HG02759 (cell line): Measurements from ENCODE around the gene THSD4.
"Not testable (repeated sequence)": the region's sequence is repeated elsewhere in the genome, so short reads cannot be mapped to it uniquely, and the experiment has no call there.

ENCODE experiments used
- ATAC-seq: cut with Tn5 transposase; IDR thresholded peaks from one replicate; pipeline ENCODE4 v1.9.1; 2021; ENCODE audit warnings: mild to moderate bottlenecking, moderate library complexity; ENCODE audit not compliant: unreplicated experiment

THSD4 gene

DNA sequence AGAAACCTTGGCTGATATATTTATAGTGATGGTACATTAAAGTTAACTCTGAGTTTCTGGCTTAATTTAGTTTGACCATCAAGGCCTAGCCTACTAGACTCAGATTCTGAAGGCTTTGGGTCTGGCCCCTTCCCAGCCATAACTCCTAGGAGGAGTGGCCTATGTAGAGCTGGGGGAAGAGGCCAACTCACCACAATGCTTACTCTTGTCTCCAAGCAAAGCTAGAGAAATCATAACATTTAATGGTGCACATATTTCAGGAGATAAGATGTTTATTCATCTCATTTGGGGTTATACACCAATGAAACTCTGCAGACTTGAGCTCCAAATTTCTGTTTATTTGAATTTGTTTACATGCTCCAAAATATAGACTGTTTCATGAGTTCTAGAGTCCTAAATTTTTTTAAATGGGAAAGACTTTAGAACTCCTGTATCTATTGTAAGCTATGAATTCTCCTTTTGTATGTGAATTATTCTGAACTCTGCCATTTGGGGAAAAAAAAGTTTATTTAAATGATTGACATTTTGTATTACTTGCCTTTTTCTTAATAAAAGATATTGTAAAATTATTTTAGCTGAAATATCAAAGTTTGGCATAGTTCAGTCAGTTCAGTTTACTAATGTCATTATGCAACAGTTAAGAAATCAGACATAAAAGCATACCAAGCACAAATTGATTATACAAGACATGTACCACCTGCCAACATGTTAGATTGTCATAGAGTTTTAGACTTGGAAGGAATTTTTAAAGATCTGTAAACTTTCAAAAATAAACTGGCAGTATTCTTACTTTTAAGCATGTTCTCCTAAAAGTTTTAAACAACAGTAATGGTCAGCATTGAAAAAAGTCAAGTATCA, 551.7 kb downstream of the THSD4 start:
- no peak for ATAC-seq

DNA sequence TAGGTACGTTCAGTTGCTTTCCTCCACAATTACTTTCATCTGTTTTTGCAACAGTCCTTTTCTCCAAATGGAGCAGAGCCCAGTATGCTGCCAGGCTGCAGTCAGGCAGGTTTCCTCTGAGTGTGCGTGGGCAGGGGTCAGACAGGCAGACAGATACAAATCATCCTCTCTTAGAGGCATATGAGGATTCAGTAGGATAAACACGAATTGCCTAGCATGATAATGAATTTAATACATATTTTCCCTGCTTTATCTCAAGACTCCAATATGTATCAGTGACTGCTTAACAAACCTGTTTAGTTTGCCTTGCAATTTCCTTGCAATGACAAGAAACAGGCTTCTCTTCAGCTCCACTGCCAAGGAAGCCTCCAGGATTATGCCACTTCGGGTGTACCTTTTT, 554.4 kb downstream of the THSD4 start:
- ATAC-seq: no peak

GRCh38 chr15:71670222-71670621, 555.0 kb downstream of the THSD4 start:
- ATAC-seq: not testable (repeated sequence)

DNA sequence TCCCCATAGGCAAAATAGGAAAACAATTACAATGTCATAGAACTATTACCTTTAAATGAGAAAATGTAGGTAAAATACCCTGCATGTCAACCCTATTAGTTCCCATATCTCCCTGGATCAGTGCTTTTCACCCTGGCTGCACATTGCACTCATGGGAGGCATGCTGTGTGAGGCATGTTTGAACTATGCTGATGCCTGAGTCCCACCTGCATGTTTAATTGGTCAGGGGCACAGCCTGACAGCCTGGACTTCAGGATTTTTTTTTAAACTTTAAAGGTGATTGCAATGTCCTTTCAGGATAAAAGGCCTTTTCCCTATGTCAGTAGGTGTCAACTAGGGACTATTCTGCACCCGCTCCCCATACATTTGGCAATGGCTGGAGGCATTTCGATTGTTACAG, 559.1 kb downstream of the THSD4 start:
- ATAC-seq: no peak

- ATAC-seq: no peak
These were observed 562.1 kb downstream of the THSD4 start for GRCh38 chr15:71677352-71677751.

DNA sequence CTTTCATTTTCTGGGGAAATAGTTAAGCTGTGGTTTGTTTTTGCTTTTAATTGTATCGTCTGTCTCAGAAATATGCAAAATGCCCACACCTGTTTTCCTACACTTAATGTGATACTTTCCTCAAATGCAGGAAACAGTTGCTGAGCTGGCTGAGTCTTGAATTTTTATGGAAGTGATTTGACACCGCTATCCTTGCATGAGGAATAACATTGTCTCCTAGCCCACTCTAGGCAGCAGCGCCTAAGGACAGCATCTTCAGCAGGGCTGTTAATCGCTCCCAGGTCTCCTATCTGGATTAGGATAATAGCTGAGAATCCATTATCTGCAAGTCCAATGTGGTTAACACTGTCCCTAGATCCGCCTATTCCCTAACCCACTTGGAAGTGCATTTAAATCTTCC, 562.5 kb downstream of the THSD4 start:
- no peak for ATAC-seq

DNA sequence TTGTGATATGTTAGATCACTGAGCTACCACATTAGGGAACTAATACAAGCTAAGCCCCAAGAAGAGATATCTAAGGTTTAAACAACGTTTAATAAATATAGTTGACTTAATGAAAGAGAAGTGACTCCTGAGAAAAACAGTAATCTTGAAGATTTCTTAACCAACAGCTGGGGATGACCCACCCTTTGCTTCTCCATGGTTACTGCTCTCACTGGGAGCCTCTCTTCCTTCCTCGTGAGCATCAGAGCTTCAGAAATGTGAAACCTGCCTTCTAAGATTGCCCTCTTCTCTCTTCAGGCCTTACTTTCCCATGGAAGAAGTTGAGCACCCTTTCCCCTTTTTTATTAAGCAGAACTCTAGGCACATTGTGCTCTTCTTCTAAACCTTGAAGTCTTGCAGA, 562.9 kb downstream of the THSD4 start:
- no peak for ATAC-seq

DNA sequence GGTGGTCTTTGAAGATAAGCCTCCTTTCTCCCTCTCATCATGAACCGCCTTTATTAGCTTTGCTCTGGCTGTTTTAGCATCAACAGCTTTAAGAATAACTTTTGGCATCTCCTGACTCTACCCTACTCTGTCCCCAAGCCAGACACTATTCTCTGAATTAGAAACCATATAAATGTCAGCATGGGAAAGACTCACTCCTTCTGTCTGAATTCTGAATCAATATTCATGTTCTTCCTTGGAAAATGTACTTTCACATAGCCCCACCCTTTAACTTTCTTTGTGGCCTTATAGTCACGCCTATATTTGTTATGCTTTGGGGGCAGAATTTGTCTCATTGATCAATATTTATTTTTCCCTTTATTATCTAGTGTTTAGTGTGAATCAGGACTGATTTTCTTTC, 563.3 kb downstream of the THSD4 start:
- no peak for ATAC-seq

DNA sequence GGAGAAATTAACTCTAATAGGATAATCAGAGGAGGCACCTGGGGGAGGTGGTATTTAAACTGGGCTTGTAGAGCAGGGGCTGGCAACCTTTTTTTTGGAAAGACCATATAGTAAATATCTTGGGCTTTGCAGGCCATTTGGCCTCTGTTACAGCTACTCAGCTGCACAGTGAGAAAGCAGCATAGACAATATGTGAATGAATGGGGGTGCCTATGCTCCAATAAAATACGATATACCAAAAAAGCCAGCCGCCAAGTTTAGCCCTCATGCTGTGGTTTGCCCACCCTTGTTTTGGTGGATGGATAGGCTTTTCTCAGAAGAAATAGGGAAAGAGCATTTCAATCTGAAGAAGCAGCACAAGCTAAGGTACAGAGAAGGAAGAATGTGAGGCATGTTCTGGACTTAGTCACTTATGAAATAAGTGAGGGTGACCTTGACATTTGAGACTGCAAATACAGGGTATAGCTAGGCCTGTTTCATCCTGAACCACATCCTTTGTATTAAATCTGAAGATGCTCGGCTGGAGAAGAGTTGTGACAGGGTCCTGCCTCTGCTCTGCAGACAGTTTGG, 564.0 kb downstream of the THSD4 start:
- ATAC-seq: no peak

DNA sequence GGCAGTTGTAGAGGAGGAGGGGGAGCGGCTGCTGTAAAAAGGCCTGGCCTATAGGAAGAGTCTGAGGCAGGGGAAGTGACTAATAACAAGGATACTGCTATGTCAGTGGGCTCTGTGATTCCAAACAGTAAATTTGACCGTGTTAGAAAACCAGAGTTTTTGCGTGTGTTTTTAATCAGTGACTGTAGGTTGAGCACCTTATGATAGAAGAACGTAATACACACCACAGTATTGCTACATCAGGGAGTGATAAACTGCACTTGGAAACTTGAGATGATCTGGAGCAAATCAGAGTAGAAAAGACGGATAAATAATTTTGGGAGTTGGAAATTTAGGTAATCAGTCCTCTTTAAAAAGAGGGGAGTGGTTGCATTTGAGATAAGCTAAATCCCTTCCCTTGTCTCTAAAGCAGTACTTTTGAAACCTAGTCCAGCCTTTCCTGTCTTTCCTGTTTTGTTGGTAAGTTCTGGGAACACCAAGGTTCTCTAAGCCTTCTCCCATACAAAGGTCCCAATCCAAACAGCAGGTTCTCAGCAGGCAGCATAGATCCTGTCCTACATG, 564.6 kb downstream of the THSD4 start:
- ATAC-seq: no peak

DNA sequence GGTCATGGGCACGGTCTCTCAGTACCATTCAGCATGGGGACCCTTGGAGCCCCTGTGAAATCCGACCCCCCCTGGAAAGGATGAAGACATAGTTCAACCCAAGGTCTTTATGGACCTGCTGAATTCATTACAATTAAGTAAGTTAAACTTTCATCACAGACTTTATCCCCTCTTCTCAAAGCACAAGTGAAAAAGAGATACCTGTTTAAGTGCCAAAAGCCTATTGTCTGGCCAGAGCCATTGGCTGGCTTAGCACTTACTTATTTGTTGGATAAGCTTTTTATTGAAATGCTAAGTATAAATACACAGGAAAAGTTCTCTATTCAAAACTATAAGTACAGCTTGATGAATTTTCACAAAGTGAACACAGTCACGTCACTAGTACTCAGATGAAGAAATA, 566.7 kb downstream of the THSD4 start:
- ATAC-seq: no peak

- ATAC-seq: no peak
These were observed 568.4 kb downstream of the THSD4 start for GRCh38 chr15:71683411-71684274.

DNA sequence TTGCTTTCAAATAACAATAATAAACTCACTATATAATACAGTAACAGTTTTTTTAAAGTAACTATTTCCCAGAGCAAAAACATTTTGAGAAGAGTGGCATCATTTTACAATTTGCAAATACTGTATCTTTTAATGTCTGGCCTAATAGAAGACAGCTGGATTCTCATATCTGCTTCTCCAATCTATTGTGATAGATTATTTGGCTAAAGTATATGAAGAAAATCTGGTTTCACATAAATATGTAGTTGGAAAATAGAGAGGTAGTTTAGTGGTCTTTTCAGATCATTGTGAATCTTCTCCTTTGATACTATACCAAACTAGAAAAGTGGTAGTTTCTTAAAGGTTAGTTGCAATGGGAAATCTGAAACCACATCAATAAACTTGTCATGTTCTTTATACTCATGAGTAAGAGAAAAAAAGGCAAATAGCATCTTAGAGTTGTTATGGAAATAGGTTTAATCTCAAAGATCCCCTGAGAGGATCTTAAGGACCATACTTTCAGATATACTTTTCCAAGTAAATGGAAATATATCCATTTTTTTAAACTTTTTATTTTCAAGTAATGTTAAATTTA, 570.2 kb downstream of the THSD4 start:
- no peak for ATAC-seq

DNA sequence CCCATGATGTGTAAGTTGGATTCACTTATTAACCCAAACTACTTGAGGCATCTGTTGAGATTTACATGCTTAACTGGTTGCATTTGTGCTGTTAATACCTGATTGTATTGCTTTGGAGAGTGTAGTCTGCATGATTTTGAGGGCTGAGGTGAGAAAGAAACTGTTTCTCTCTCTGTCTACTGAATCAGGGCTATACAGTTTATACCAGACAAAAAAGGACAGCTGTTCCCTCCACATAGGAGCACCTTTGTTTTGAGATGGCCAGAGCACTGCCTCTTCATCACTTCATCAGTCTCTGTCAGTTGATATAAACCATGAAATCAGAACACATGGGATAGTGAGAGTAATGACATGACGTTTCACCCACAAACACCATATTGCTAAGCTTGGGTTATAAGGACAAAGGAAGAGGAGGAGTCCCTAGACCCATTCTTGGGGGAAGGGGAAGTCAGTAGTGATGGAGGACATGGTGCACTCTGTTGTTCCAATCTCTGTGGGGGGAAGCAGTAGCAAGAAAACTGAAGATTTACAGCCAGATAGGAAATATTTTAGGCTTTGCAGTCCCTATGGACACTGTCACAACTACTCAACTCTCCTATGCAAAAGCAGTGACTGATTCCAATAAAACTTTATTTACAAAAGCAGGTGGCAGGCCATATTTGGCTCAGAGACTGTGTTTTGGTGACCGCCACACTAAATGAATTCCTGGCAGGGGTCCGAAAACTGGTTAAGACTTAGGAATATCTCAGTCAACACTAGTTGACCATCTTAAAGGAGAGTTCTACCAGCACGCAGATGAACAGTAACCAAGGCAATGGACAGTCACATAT, 571.2 kb downstream of the THSD4 start:
- ATAC-seq: no peak

DNA sequence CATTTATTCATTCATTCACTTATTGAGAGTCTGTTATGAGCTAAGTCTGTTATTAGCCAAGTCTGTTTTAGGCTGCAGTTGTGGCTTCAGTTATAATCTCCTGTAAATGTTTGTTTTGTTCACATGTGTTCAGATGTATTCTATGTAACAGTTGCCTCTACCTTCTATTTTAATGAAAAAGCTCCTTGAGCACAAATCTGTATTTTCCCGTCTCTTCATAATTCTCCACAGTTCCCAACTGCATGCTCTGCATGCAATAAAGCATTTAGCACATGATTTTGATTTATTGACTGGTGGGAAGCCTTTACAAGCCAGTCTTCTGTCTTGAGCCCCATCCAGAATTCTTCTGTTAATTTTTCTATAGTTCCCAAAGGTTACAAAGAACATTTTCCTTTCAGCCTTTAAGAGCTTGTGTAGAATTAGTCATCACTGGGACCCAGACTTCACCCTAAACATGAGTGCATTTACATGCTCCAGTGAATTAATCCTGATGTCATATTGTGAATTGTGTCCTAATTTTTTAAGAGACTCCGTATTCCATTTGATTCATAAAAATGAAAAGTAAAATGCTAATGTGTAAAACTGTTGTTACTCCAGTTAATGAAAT, 572.7 kb downstream of the THSD4 start:
- no peak for ATAC-seq

GRCh38 chr15:71688509-71689094, 573.3 kb downstream of the THSD4 start:
- no peak for ATAC-seq

DNA sequence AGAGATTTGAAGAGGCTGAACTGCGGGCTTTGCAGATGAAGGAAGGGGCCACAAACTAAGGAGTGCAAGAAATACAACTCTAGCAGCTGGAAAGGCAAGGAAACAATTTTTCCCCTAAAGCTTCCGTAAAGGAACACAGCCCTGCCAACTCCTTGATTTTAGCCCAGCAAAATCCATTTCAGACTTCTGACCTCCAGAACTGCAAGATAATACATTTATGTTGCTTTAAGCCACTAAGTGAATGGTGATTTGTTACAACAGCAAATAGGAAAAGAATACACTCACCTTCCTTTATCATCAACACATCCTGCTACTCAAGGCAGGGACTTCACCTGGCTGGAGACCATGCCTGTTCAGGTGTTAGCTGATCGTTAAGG, 575.8 kb downstream of the THSD4 start:
- no peak for ATAC-seq

GRCh38 chr15:71691458-71692417, 576.5 kb downstream of the THSD4 start:
- ATAC-seq: no peak
